ENCODE results near the gene PSME3.

Gene PSME3

GRCh38 chr17:42832934-42833766 lies at the start of gene PSME3:
Gene PSME3, plus strand, starts transcription at chr17:42833397. Its CDS starts 235 bp downstream, at chr17:42833632.
- DNase-seq (ENCODE audit: low read depth) = peak; percentile 93
- TF ChIP-seq CTCF (IDR thresholded peaks at IDR 0.05; ENCODE audit: insufficient read depth, low read depth, low read length, missing control alignments) = no peak
- H3K4me3 ChIP-seq (ENCODE audit: low read length) = peak within 1 kb of the TSS; percentile 97

- no peak for DNase-seq (ENCODE audit: low read depth)
- TF ChIP-seq CTCF (IDR thresholded peaks at IDR 0.05; ENCODE audit: insufficient read depth, low read depth, low read length, missing control alignments) = no peak
- H3K4me3 ChIP-seq (ENCODE audit: low read length) = no peak overlapping the region
These were observed 49.4 kb upstream of the PSME3 start for GRCh38 chr17:42783791-42784138.

GRCh38 chr17:42784409-42784808 lies 48.8 kb upstream of the PSME3 start:
- no peak for DNase-seq (ENCODE audit: low read depth)
- TF ChIP-seq CTCF (IDR thresholded peaks at IDR 0.05; ENCODE audit: insufficient read depth, low read depth, low read length, missing control alignments) = no peak
- no peak overlapping the region for H3K4me3 ChIP-seq (ENCODE audit: low read length)

- no peak for TF ChIP-seq CTCF (IDR thresholded peaks at IDR 0.05; ENCODE audit: insufficient read depth, low read depth, low read length, missing control alignments)
- H3K4me3 ChIP-seq (ENCODE audit: low read length) = no peak overlapping the region
These were observed 48.2 kb upstream of the PSME3 start for GRCh38 chr17:42784811-42785592.

GRCh38 chr17:42787266-42787665 lies 45.9 kb upstream of the PSME3 start:
- DNase-seq (ENCODE audit: low read depth) = no peak
- H3K4me3 ChIP-seq (ENCODE audit: low read length) = no peak overlapping the region
- no peak for TF ChIP-seq CTCF (IDR thresholded peaks at IDR 0.05; ENCODE audit: insufficient read depth, low read depth, low read length, missing control alignments)

More at GRCh38 chr17:42784811-42785592, 48.2 kb upstream of the PSME3 start:
- no peak for DNase-seq (ENCODE audit: low read depth)

GRCh38 chr17:42791948-42792347 lies 41.2 kb upstream of the PSME3 start:
- TF ChIP-seq CTCF (IDR thresholded peaks at IDR 0.05; ENCODE audit: insufficient read depth, low read depth, low read length, missing control alignments) = no peak
- no peak for DNase-seq (ENCODE audit: low read depth)
- H3K4me3 ChIP-seq (ENCODE audit: low read length) = no peak overlapping the region
